Large intestine (tissue), 3 donors: ENCODE measurements around the gene NR5A2. TPM values are rescaled to one million over a fixed set of nuclear protein-coding genes. Genes with fewer than 3 reads are reported as not detected.
A peak's percentile ranks its signal among the peaks of the same experiment; 100 is the strongest.

Source experiments
- DNase-seq, 2 donors: peaks; one replicate each; pipeline versions ENCODE4 v3.0.0 to v3.0.0-alpha.2; 2013
- H3K27ac ChIP-seq: one replicate; pipeline ENCODE4 v1.5.1; 2013; ENCODE audit warnings: low read length
- H3K27me3 ChIP-seq: 2 replicates; pipeline ENCODE4 v1.6.1; 2013; ENCODE audit warnings: low read length; ENCODE audit not compliant: control insufficient read depth, insufficient read depth
- H3K36me3 ChIP-seq: 2 replicates; pipeline ENCODE4 v1.6.1; 2013; ENCODE audit warnings: low read length; ENCODE audit not compliant: control insufficient read depth, insufficient read depth
- H3K4me1 ChIP-seq: one replicate; pipeline ENCODE4 v1.6.1; 2013; ENCODE audit warnings: low read length; ENCODE audit not compliant: control insufficient read depth, insufficient read depth
- H3K4me3 ChIP-seq: one replicate; pipeline ENCODE4 v1.5.1; 2013; ENCODE audit warnings: low read length
- H3K9me3 ChIP-seq: one replicate; pipeline ENCODE4 v1.6.1; 2013; ENCODE audit warnings: mild to moderate bottlenecking, low read depth, low read length, moderate library complexity; ENCODE audit not compliant: control insufficient read depth
- WGBS: methylation state at CpG from one replicate; pipeline ENCODE4 v1.1.5; 2013; ENCODE audit warnings: low lambda C conversion rate; ENCODE audit not compliant: insufficient coverage; 5-methylcytosine and 5-hydroxymethylcytosine counted together
- polyA plus RNA-seq: library from polyadenylated mRNA; unstranded; fragments of 120-200 nt; gene quantifications from one replicate; pipeline ENCODE4 v1.2.1, GENCODE V29; 2013

Gene NR5A2
- polyA plus RNA-seq, 1 donor = 36.5 TPM

DNA sequence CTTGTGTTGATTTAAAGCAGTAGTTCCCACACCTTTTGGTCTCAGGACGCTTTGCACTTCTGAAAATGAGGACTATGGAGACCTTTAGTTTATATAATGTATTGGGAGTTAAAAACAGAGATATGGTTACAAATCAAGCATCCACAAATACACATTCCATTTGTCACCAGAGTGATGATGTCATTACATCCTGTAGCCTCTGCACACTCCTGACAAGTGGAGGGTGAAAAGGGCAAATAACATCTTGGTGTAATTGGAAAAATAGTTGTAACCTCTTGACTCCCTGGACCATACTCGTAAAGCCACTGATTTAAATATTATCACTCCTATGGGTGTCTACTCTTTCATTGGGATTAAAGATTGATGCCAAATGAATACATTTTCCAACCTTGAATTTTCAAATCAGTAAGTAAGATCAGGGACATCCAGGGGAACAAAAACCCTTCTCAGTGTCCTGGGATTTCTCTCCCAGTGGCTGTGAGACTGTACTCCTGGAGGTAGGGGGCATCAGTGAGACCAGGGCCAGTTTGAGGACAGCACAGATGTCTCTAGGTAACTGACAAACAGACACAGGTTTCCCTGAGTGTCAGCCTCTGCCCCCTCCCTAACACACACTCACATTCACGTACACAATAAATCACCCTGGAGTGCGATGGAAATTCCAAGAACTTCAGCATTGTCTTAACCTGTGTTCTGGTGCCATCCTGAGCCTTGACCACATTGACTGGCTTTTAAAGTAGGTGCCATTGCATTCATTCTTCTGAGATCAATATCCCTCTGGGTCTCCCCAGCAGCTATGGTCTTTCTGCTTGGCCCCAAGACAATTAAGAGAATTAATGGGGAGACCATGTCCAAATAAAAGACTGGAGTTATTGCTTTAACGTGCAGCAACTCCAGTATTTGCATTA, 63.0 kb downstream of the NR5A2 start:
- Histone ChIP-seq H3K36me3 (peaks cover 16% of the 10 kb centered on the region), H3K27me3 (no peaks in the 10 kb centered on the region), H3K4me3 (no peak overlapping the region), H3K9me3 (no peaks in the 10 kb centered on the region), H3K4me1 (peaks cover 4% of the 10 kb centered on the region), H3K27ac (no peak overlapping the region)
- WGBS = 60% methylated on average over 1 of the region's 5 CpGs
- DNase-seq = no peak

DNA sequence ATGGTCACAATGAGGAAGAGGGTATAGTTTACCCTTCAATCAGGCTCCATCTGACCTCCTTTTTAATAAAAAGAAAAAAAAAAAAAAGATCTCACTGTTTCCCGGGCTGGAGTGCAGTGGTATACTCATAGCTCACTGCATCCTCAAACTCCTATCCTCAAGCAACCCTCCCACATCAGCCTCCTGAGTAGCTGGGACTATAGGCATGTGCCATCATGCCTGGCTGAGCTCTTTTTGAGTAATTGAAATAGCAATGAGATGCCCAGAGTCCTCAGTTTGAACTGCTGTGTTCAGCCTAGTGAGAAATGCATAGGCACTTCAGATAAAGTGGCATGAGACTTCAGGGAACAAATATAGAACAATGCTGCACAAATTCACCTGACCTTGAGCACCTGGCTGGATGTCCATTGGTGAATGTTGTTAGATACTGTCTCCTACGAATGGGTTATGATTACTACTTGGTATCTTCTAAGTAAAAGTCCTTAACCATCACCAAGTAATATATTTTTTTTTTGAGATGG, 67.6 kb downstream of the NR5A2 start:
- Histone ChIP-seq H3K27me3 (no peaks in the 10 kb centered on the region), H3K9me3 (no peaks in the 10 kb centered on the region), H3K36me3 (peaks cover 4% of the 10 kb centered on the region), H3K4me3 (no peak overlapping the region), H3K4me1 (no peaks in the 10 kb centered on the region), H3K27ac (no peak overlapping the region)
- no CpG with 5 or more reads among the region's 2 CpGs for WGBS
- no peak for DNase-seq

DNA sequence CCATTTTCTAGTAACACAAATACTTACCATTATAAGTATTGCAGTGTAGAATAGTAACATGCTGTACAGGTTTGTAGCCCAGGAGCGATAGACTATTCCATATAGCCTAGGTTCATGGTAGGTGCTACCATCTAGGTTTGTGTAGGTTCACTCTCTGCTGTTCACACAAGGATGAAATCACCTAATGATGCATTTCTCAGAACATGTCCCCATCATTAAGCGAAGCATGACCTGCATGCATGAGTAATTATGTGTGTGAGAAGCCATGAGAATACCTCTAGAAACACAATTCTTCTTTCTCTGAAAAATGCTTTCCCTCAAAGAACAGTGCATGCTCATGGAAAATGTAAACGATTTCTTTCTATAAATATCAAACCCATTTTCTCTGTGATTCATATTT, 69.3 kb downstream of the NR5A2 start:
- WGBS = 100% methylated on average over 1 of the region's 3 CpGs
- H3K4me1 ChIP-seq = peaks cover 7% of the 10 kb centered on the region
- no peak for DNase-seq
- no peak overlapping the region for H3K4me3 ChIP-seq
- peaks cover 2% of the 10 kb centered on the region for H3K36me3 ChIP-seq
- no peaks in the 10 kb centered on the region for H3K9me3 ChIP-seq
- H3K27ac ChIP-seq = no peak overlapping the region
- H3K27me3 ChIP-seq = no peaks in the 10 kb centered on the region

DNA sequence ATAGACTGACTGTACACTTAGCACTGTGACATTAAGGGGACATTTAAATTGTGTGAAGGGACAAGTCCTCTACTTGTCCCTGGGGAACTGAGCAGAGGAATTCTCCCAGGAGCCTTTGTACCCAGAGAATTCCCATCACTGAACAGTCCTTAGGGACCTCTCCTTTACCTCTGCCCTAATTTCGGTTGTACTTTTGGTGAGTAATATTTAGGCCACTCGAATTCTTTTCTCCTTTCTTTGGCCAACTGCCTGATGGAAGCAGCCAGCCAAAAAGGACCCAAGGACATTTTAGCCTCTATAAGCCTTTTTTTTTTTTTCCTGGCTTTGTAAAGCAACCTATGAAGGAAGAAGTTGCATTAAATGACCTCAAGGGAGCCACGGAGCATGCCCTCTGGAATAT, 71.5 kb downstream of the NR5A2 start:
- H3K36me3 ChIP-seq = peaks cover 2% of the 10 kb centered on the region
- no peak overlapping the region for H3K4me3 ChIP-seq
- WGBS = 100% methylated on average over 1 of the region's 3 CpGs
- H3K9me3 ChIP-seq = no peaks in the 10 kb centered on the region
- H3K4me1 ChIP-seq = peaks cover 26% of the 10 kb centered on the region
- H3K27ac ChIP-seq = no peak overlapping the region
- no peaks in the 10 kb centered on the region for H3K27me3 ChIP-seq
- DNase-seq = no peak

DNA sequence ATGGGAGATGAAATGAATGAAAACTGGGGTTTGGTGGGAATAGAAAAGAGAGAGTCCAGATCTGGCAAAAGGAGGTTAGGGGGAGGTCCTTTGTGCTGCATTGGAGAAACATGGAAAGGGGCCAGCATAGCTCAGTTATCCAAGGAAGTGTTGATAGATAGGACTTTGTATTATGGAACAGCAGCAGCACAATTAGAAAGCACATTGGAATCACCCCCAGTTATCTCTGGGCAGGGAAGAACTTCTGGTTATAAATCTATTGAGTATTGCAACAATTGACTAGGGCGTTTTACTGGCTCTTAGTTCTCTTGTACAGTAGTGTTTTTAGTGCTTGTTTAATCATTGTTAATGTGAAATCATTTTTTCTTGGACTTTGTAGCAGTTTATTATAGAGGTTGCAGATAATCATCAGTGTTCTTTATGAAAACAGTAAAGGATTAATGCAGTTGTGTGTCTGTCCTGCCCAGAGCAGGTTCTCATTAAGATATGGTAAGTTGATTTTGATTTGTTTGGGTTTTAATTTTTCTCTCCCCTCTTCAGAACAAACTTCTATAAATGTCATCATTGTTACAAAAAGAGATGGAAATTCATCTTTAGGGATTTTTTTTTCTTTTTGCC, 76.6 kb downstream of the NR5A2 start:
- Histone ChIP-seq H3K9me3 (peaks cover 5% of the 10 kb centered on the region), H3K4me1 (peaks cover 50% of the 10 kb centered on the region), H3K4me3 (no peak overlapping the region), H3K27me3 (no peaks in the 10 kb centered on the region), H3K27ac (peak overlapping the region; percentile 92), H3K36me3 (peaks cover 6% of the 10 kb centered on the region)
- WGBS = 17% methylated on average over 1 of the region's 1 CpG
- peak; percentile 69 to 89 for DNase-seq

DNA sequence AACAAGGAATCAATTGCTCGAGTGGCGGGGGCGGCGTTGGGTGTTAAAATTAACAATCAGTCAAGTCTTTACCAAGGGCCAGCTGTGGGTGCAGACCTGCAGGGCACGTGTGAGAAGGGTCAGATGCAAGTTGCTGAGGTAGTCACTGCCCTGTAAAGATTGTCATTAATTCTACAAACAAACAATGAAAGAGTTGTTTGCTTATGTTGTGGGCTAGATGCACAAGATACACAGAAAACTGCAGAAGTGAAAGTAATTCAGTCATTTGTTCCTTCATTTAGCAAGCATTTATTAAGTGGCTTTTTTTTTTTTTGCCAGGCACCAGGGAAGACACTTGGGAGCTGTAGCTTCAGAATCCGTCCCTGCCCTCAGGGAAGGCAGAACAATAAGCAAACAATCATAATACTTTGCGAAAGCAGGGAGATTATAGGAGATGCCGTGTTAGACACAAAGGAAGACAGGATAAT, 79.5 kb downstream of the NR5A2 start:
- Histone ChIP-seq H3K4me1 (peaks cover 49% of the 10 kb centered on the region), H3K9me3 (peaks cover 5% of the 10 kb centered on the region), H3K27me3 (no peaks in the 10 kb centered on the region), H3K36me3 (peaks cover 13% of the 10 kb centered on the region), H3K27ac (peak overlapping the region; percentile 92), H3K4me3 (no peak overlapping the region)
- DNase-seq = peak in 1 of 2 donors; percentile 64
- WGBS = 0% methylated on average over 2 of the region's 8 CpGs

DNA sequence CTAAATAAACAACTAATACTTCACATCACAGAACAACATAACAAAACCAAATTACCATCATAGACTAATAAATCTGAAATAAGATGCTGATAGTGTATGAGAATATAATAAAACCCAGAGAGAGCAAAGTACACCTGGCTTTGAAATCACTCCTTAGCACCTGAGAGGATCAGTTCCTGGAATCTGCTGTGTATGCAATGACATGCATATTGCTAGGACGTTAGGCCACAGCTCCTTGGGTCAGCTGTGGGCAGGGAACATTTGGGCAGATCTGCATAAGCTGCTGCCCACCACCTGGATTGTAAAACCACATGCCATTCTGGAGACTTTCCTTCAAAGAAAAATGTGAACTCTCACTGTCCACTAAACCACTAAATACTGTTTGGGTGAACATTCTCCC, 81.1 kb downstream of the NR5A2 start:
- DNase-seq = peak; percentile 81 to 89
- H3K9me3 ChIP-seq = peaks cover 5% of the 10 kb centered on the region
- H3K36me3 ChIP-seq = peaks cover 16% of the 10 kb centered on the region
- H3K4me3 ChIP-seq = no peak overlapping the region
- peaks cover 36% of the 10 kb centered on the region for H3K4me1 ChIP-seq
- no CpG with 5 or more reads among the region's 1 CpG for WGBS
- H3K27ac ChIP-seq = peak overlapping the region; percentile 92
- H3K27me3 ChIP-seq = no peaks in the 10 kb centered on the region

DNA sequence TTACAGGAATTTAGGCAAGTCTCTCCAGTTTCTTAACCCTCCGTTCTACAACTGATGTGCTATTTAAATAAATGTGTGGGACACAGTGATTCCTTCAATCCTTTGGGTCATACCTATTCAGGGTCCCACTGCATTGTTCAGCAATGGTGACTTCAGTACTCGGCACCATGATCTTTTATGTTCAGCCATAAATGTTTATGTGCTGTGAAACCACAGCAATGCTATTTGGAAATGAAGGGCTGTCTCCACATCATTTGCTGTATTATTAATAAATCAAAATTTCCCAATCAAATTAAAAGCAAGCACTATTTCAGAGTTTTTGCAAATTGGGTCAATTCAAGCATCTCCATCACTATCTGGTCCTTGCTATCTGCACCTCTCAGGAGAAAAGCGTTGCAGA, 84.8 kb downstream of the NR5A2 start:
- Histone ChIP-seq H3K27ac (no peak overlapping the region), H3K4me1 (peaks cover 40% of the 10 kb centered on the region), H3K27me3 (no peaks in the 10 kb centered on the region), H3K36me3 (peaks cover 13% of the 10 kb centered on the region), H3K4me3 (no peak overlapping the region), H3K9me3 (no peaks in the 10 kb centered on the region)
- WGBS = 80% methylated on average over 1 of the region's 3 CpGs
- DNase-seq = no peak

DNA sequence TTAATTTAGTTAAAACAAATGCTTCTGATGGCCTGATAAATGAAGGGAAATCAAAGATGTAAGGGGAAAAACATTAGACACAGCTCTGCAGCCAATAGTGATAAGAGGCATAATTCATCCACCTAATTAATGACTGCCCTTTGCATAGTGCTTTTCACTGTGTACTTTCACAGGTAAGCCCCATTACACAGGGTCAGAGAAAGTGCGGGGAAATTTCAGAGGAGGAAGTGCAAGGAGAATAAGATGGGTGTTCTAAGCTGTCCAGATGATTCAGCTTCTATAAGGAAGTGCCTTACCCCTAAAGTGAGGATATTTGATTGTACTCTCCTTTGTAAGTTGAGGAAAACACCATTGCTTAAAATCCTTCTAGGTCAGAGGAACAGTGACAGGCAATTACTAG, 88.0 kb downstream of the NR5A2 start:
- no peaks in the 10 kb centered on the region for H3K9me3 ChIP-seq
- peaks cover 19% of the 10 kb centered on the region for H3K4me1 ChIP-seq
- H3K36me3 ChIP-seq = peaks cover 15% of the 10 kb centered on the region
- WGBS = no CpG with 5 or more reads among the region's 1 CpG
- H3K4me3 ChIP-seq = no peak overlapping the region
- H3K27ac ChIP-seq = peak overlapping the region; percentile 55
- H3K27me3 ChIP-seq = no peaks in the 10 kb centered on the region
- peak; percentile 37 to 72 for DNase-seq

DNA sequence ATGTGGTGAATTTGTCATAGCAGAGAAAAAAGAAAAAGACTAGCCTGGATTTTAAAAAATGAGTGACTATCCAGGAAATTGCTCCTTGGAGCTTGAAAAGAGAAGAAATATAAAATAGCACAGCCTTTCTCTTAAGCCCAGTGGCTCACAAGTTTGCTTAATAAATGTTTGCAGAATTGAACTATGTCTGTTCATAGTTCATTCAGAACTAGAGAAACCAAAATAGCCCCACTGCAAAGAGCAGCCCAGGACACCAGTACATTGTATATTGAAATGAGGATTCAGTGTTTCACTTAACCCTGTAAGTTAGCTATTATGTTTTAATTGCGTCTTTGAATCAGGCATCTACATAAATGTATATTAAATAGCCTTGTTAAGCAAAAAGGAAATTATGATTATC, 88.8 kb downstream of the NR5A2 start:
- 80% methylated on average over 1 of the region's 1 CpG for WGBS
- Histone ChIP-seq H3K27me3 (no peaks in the 10 kb centered on the region), H3K4me3 (no peak overlapping the region), H3K9me3 (no peaks in the 10 kb centered on the region), H3K36me3 (peaks cover 16% of the 10 kb centered on the region), H3K4me1 (peaks cover 19% of the 10 kb centered on the region), H3K27ac (peak overlapping the region; percentile 55)
- no peak for DNase-seq
